ENCODE data around the gene ERFL.
"Not testable (repeated sequence)": the region's sequence is repeated elsewhere in the genome, so short reads cannot be mapped to it uniquely, and the experiment has no call there.

The ERFL gene

DNA sequence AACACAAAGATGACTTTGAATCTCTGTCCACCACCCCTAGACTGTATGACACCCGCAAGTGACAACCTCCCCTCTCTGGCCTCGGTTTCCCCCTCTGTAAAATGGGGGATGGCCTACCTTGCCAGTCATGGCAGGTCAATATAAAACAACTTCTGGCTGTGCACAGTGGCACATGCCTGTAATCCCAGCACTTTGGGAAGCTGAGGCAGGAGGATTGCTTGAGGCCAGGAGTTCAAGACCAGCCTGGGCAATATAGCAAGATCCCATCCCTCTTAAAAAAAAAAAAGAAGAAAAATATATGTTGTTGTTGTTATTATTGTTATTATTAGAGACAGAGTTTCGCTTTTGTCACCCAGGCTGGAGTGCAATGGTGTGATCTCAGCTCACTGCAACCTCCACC, 52.3 kb downstream of the ERFL start:
- DNase-seq: not testable (repeated sequence)

DNA sequence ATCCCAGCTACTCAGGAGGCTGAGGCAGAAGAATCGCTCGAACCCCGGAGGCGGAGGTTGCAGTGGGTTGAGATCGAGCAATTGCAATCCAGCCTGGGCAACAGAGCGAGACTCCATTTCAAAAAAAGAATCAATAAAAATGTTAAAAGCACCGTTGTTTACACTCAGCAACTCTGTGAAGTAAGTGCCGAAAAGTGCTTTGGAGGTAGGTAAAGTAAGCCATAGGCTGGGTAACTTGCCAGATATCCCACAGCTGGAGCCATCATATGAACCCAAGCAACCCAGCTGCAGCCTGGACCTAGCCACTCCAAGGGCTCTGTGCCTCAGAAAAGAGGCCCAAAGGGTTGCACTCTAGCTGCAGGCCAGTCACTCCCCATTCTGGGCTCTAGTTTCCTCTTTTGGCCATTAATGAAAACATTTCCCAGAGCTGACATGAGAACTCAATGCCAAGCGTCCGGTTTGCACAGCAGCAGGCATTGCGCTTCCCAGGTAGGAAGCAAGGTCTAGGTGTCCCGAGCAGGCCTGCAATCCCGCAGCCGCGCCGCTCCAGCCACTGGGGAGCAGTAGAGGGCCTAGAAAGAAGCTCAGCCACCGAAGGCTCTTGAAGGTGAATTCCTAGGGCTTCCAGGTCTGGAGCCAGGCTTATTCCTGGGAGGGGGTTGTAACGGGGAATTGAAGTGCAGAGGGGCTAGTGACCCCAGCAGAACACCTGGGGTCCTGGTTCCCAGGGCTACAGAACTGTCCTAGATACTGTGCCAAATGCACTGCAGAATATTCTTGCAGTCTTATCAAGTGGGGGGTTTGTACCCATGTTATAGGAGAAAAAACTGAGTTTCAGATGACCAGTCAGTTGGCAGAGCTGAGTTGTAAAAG, 55.2 kb downstream of the ERFL start:
- no peak for DNase-seq

DNA sequence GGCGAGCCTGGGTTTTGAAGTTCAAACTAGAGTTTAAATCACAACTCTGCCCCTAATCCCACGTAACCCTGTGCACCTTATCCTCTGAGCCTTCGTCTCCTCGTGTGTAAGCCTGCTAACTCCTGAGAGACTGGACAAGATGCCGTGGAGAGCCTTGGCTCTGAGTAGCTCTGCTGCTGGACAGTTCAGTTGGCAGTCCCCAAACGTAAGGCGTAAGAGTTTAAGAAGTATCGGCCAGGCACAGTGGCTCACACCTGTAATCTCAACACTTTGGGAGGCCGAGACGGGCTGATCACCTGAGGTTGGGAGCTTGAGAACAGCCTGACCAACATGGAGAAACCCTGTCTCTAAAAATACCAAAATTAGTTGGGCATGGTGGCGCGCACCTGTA, 55.9 kb downstream of the ERFL start:
- no peak for DNase-seq

DNA sequence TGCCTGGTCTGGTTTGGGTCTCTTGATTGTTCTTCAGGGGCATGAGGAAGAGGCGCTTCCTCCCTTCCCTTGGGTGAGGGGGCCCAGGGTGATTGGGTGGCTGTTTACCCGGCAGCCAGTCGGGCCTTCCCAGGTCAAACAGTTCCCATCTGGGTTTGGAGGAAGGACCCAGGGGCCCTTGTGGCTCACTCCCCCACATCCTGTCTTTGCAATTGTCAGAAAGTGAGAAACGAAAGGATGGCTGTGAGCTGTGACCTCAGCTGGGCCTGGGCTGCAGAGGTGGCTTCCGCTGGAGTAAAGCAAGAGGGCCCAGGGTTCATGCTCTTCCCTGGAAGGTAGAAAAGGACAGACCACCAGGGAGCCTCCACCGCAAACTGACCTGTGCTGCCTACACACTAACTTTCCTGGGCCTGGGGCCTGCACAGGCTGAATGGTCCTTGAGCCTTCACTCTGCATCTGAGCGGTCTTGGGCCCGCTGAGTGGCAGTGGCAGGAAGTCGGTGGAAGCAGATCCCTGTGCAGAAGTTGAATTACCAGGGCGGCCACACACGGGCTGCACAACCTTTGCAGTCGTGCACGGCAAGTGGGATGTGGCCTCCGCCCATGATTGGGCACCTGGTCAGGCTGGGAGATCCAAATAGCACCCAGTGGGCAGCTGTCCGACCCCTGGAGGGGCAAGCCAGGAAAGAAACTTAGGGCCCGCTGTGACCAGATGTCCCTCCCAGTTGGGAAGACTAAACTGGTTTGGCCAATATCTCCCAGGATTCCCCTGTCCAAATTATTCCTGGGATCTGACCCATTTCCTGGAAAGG, 56.5 kb downstream of the ERFL start:
- DNase-seq: no peak

DNA sequence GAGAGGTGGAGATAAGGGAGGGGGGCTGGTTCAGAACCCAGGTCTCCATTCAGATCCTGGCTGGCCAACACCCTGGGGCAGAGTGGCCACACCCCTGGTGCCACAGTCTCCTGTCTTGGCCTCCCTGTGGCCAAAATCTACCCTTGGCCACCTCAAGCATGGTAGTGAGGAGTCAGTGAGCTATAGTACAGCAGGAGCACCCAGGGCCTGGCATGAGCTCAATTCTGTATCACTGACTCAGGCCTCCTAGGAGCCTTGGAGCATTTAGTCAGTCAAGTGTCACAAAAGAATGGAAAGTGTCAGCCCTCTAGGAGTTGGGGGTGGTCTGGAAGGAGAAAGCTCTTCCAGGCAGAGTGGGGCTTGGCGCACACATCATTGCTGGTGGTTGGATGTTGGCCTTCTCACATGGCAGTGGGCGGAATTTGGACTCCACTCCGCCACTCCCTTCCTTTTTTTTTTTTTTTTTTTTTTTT, 57.8 kb downstream of the ERFL start:
- DNase-seq: no peak

DNA sequence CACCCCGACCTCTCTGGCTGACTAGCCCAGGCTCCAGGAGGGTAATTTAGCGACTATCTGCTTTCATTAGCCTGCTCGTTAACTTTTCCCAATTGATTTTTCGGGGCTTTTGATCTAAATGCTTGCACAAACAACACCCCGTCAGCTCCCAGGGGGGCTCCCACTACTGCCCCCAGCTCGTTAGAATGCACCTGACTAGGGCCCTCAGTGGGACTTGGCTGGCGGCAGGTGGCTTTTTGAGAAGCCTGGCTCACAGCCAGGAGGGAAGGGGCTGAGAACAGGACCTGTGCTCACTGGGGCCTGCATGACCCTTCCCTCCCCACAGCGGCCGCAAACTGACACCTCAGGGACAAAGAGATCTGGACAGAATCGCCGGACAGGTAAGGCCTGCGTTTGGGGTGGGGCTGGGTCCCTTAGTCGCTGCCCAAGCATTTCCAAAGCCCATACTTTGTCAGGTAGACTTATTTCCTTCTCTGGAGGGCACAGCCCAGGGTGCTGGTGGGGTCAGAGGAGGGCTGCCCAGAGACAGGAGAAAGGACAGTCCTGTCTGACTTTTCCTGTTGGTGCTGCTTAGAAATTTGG, 58.8 kb downstream of the ERFL start:
- DNase-seq: no peak

DNA sequence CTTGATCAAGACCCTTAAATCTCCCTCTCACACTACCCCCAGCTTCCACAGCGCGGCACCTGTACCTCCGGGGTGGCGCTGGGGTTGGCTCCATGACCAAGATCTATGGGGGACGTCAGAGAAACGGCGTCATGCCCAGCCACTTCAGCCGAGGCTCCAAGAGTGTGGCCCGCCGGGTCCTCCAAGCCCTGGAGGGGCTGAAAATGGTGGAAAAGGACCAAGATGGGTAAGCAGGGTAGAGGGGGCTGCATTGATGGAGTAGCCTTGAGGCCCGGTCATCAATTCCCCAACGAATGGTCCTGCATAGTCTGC, 59.3 kb downstream of the ERFL start:
- no peak for DNase-seq

DNA sequence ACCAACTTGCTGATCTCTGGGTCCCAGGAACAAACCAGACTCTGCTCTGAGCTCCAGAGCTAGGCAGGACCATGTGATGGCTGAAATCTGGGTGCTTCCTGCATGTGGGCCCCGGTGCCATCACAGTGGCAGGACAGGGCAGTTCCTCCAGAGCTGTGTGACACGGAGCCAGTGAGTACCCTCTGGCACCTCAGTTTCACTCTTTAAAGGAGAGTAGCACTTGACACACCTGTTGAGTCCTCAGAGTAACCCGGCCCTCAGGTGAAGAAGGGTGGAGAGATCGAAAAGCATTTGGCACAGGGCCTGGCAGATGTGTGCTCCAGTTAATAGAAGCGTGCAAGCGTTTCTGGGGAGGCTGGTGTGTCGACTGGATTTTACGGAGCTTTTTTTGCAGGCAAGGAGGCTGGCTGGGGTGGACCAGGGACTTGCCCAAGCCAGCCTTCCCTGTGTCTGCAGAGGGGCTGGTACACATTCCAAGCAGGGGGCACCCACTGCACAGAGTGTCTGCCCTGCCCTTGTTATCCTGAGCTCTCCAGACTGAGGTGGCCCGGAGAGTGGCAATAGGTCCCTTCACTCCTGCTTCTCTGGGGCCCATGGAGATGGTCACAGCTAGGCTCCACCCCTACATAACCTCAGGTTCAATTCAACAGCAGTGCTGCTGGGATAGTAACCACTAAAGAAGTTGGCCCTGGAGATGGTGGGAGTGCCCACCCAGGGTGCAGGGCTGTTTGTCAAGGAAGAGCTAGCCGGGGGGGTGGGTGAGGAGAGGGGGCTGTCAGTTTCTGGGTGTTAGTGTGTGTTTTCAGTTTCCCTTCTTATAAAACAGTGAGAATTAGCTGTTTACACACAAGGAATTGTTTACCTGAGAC, 59.9 kb downstream of the ERFL start:
- no peak for DNase-seq

DNA sequence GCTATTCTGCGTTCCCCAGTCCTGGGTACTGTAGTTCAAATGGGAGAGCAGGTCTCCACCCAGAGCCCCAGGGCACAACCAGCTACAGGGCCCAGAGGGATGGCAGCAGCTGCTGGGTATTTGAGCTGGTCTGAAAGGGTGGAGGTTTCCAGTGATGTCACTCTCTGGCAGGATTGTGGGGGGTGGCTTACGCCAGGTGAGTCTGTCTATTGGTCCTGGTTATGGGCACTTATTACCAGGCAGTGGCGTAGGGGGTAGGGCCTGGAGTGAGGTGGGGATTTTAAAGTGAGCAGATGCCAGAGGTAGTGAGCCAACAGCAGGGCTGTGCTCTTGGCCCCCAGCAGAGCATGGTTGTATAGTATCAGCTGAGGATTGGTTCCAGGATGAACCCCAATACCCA, 62.0 kb downstream of the ERFL start:
- DNase-seq: no peak

DNA sequence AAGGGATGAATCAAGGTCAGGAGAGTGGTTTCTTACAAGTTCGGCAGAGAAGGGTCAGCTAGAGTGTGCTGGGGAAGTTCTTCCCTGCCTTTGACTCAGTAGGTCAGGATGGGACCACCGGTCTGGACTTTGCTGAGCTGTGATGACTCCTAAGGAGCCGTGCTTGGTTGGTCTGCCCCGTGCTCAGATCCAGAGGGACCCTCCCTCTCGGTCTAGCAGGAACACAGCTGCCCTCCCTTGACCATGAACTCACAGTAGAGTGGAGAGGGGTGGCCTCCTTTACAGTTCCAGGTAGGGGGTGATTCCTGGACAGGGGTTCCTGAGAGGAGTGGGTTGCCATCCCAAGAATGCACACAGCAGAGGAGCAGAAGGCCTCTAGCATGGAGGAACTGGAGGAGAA, 63.9 kb downstream of the ERFL start:
- DNase-seq: no peak

DNA sequence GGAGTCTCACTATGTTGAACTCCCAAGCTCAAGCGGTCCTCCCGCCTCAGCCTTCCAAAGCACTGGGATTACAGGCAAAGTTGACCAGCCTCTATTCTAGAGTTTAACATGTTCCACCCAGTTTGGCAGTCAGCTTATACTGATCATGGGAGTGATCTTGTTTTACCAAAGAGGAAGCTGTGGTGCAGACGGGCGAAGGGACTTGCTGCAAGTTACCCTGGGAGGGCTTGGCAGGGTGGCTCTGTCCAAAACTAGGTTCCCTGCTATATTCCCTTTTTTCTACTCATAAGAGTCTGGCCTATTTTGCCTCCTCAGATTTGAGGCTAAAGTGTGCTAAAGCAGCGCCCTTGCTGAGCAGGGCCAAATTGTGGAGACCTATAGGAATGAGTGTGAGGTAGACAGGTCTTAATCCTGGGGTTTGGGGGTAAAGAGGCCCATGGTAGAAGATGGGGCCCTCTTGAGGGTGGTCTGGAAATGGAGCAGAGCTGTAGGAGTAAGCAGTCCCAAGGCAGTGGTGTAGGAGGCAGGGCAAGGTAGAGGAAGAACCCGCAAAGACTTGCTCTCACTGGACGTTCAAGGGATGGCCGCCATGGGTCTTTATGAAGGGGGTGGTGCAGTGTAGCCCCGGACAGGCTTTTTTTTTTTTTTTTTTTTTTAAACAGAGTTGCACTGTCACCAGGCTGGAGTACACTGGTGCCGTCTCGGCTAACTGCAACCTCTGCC, 64.9 kb downstream of the ERFL start:
- no peak for DNase-seq

DNA sequence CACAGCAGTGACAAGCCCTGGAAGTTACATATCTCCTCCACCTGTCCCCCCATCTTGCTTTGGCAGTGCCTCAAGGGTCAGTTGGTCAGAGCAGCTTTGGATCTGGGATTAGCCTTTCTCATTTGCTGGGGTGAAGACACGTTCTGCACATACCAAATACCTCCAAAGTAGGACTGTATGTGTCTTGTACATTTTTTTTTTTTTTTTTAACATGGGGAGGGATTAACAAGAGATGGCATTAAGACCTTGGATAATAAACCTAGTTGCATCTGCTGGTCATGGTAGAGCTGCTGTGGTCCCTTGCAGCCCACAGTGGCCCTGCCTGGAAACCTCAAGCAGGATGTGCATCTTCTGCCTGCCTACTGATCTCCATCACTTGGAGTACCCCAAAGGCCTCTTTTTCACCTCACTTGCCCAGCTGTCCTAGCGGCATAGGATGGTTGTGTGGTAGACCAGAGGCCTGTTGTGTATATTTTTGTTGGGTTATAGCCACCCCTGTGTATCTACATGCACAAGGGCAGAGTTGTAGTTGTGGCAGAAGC, 65.7 kb downstream of the ERFL start:
- DNase-seq: no peak

DNA sequence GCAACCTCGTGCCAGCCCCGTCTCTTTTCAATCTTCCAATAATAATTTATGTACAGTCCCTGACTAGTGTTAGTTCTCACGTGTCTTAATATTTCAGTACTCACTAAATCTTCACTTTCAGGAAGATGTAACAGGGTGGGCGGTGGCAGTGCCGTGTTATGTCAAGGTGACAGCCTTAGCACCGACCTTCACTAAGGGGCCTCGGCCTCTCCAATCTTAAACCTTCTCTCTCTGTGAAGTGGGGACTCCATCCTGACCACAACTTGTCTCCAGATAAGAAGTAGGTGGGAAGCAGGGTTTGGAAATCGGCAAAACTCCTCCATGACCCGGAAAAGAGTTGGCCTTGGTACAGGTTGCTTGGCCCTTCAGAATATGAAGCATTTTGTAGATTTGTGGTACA, 66.4 kb downstream of the ERFL start:
- no peak for DNase-seq

DNA sequence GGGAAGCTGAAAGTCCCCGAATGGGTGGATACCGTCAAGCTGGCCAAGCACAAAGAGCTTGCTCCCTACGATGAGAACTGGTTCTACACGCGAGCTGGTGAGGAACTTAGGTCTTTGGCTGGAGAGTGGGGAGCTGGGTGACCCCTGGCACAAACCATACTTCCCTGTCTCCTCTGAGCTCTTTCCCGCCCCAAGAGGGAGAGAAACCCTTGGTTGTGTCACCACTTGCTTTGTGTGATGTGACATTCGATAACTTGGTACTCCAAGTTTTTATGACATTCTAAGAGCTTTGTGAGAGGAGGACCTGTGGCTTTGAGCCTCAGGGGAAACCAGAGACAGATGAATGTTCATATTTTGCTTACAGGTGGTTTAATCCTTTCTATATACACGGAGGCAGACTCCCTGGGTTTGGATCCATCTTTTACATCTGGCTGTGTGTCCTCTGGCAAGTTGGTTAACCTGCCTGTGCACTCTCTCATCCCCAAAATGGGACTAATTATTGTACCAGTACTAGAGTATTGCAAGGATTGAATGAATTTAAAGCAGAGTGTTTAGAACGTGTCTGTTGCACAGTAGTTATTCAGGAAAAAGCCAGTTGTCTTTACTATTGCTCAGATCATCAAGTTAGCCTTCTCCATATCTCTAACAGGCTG, 67.0 kb downstream of the ERFL start:
- no peak for DNase-seq

DNA sequence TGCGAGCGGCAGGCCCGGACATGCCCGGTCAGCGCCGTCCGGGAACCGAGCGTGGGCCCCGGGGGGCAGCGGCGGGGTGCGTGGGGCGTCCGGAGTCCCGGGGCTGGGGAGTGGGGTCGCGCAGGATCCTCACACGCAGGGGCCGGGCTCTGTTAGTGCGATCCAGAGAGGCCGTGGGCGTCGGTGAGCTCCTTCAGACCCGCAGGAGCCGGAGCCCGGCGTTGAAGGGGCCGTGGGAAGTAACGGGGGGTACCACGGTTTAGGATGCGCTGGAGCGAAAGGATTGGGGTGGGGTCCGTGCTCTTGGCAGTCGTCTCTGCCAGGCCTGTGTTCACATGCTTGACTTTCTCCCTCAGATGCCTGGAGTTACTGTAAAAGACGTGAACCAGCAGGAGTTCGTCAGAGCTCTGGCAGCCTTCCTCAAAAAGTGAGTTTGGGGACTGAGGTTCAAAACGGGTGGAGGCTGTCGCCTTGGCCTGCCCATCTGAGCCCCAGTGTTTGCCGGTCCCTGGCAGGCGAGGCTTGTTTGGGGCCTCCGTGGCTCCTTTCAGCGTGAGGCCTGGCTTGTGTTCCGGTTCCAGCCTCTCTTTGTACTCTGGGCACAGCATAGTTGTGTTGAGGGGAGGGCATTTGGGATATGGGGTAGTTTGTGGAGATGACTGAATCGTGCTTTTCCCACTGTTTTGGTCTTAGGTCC, 67.7 kb downstream of the ERFL start:
- DNase-seq: no peak

DNA sequence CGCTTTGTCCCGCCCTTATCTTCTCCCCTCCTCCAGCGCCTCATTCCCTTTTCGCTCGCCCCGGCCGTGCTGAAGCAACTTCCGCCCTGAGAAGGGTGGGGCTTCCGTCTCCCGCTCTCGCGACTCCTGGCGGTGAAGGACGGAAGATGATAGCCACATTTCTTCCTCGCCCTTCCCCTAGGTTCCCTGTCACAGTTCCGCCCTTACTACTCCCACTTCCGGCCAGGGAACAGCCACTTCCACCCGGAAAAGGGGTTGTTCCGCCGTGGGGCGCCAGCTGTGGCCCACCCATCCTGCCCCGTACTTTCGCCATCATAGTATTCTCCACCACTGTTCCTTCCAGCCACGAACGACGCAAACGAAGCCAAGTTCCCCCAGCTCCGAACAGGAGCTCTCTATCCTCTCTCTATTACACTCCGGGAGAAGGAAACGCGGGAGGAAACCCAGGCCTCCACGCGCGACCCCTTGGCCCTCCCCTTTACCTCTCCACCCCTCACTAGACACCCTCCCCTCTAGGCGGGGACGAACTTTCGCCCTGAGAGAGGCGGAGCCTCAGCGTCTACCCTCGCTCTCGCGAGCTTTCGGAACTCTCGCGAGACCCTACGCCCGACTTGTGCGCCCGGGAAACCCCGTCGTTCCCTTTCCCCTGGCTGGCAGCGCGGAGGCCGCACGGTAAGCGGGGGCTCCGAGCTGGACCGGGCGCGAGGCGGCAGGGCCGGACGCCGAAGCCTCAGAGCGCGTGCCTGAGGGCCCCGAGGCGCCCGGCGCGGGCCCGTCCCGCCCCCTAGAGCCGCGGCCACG, 68.4 kb downstream of the ERFL start, which contains the start of gene RPS19:
Gene RPS19 (plus strand): TSS at position 638 of the 801 bp plus-strand sequence. CDS start 520 bp downstream, outside the sequence.
- peak; percentile 91 for DNase-seq

DNA sequence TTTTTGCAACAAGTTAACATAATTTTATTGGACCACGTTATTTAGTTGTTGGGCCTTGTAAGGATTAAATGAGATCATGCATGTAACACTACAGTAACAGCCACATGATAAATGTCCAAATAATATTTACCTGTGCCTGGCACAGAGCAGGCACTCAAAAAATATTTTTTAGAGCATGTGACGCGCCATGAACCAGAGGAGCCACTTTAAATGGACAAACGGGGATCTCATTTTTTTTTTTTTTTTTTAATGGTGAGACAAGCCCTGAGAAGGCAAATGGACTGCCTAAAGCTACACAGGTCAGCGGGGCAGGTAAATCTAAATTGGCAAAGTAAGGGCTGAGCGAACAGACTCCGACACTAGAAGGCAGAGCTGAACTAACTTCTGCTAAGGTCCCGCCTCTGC, 69.0 kb downstream of the ERFL start:
- DNase-seq: no peak
